Endothelial cell of umbilical vein (primary cell): Measurements from ENCODE around the gene SCTR.

Source experiments
- EZH2 ChIP-seq: IDR thresholded peaks from 2 replicates; pipeline ENCODE4 v1.6.1; 2012; ENCODE audit warnings: borderline replicate concordance, low read depth, mild to moderate bottlenecking, moderate library complexity, low read length, inconsistent platforms; ENCODE audit not compliant: severe bottlenecking
- FOS ChIP-seq: IDR thresholded peaks from 2 replicates; pipeline ENCODE4 v1.6.1; 2011; ENCODE audit warnings: mild to moderate bottlenecking, low read length, moderate library complexity, borderline replicate concordance; ENCODE audit not compliant: insufficient read depth
- GATA2 ChIP-seq: IDR thresholded peaks from 2 replicates; pipeline ENCODE4 v1.7.0; 2011; ENCODE audit warnings: low read depth, mild to moderate bottlenecking, moderate library complexity, mixed read lengths, low read length; ENCODE audit not compliant: insufficient read length, insufficient read depth
- JUN ChIP-seq: IDR thresholded peaks from 2 replicates; pipeline ENCODE4 v1.6.1; 2011; ENCODE audit warnings: borderline replicate concordance, low read depth; ENCODE audit not compliant: insufficient read length, insufficient read depth
- MYC ChIP-seq: IDR thresholded peaks from one replicate; pipeline ENCODE4 v1.6.1; 2011; ENCODE audit warnings: mild to moderate bottlenecking, low read depth, low read length
- POLR2A ChIP-seq: IDR thresholded peaks from 2 replicates; pipeline ENCODE4 v1.6.1; 2012; ENCODE audit warnings: low read depth, mild to moderate bottlenecking, control low read depth, low read length
- POLR2AphosphoS5 ChIP-seq: IDR thresholded peaks from 2 replicates; pipeline ENCODE4 v1.6.1; 2012; ENCODE audit warnings: low read depth, mild to moderate bottlenecking, control low read depth, low read length, moderate library complexity; ENCODE audit not compliant: insufficient read depth
- TF ChIP-seq, protein P1 (sequence below), 2 donors: IDR thresholded peaks; 1 replicate in 1 of 2; 2 replicates in 1 of 2; pipeline ENCODE4 v1.5.1; 2011; ENCODE audit warnings: low read length in 2 of 2, mild to moderate bottlenecking in 2 of 2, moderate library complexity in 2 of 2, control low read depth in 1 of 2, inconsistent platforms in 1 of 2, low read depth in 1 of 2; ENCODE audit not compliant: insufficient read depth in 1 of 2; ENCODE audit errors: extremely low read depth in 1 of 2
- TF ChIP-seq, protein P2 (sequence below): IDR thresholded peaks from 2 replicates; pipeline ENCODE4 v1.6.1; 2011; ENCODE audit not compliant: insufficient read depth, insufficient read length

DNA sequence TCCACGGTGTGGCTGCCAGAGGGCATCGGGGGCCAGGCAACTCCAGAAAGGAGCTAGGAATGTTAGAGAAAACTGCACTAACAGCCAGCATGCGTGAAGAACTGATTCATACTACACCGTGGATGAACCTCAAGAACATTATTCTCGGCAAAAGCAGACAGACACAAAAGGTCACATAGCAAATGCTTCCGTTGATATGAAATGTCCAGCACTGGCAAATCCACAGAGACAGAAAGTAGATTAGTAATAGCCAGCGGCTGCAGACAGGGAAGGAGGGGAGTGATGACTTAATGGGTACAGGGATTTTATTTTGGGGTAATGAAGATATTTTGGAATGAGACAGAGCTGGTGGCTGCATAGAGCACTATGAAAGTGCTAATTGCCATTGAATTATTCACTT lies 37.4 kb downstream of the SCTR start:
- TF ChIP-seq, protein P1, sequence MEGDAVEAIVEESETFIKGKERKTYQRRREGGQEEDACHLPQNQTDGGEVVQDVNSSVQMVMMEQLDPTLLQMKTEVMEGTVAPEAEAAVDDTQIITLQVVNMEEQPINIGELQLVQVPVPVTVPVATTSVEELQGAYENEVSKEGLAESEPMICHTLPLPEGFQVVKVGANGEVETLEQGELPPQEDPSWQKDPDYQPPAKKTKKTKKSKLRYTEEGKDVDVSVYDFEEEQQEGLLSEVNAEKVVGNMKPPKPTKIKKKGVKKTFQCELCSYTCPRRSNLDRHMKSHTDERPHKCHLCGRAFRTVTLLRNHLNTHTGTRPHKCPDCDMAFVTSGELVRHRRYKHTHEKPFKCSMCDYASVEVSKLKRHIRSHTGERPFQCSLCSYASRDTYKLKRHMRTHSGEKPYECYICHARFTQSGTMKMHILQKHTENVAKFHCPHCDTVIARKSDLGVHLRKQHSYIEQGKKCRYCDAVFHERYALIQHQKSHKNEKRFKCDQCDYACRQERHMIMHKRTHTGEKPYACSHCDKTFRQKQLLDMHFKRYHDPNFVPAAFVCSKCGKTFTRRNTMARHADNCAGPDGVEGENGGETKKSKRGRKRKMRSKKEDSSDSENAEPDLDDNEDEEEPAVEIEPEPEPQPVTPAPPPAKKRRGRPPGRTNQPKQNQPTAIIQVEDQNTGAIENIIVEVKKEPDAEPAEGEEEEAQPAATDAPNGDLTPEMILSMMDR (IDR thresholded peaks at IDR 0.05; ENCODE audit: extremely low read depth in 1 of 2, insufficient read depth in 1 of 2, low read depth in 1 of 2, low read length in 2 of 2): no peak
- TF ChIP-seq EZH2 (no peak), POLR2AphosphoS5 (no peak), POLR2A (no peak), MYC (no peak), JUN (no peak), GATA2 (no peak), FOS (no peak)
- TF ChIP-seq, protein P2, sequence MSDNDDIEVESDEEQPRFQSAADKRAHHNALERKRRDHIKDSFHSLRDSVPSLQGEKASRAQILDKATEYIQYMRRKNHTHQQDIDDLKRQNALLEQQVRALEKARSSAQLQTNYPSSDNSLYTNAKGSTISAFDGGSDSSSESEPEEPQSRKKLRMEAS: no peak
